Umbilical cord (tissue), 2 donors: ENCODE measurements around the gene LPP. TPM values are rescaled to one million over a fixed set of nuclear protein-coding genes. Genes with fewer than 3 reads are reported as not detected.

Experiments
- DNase-seq: peaks from one replicate; pipeline ENCODE4 v3.0.0-alpha.2; 2015; ENCODE audit warnings: low spot score
- total RNA-seq: library from RNA; depleted of rRNA; stranded (reverse); fragments of >200 nt; gene quantifications from one replicate; pipeline ENCODE4 v1.2.3, GENCODE V29; 2014; ENCODE audit warnings: low replicate concordance; ENCODE audit not compliant: insufficient read depth

LPP gene
- total RNA-seq, 1 donor from 2014 or later = 717 TPM

DNA sequence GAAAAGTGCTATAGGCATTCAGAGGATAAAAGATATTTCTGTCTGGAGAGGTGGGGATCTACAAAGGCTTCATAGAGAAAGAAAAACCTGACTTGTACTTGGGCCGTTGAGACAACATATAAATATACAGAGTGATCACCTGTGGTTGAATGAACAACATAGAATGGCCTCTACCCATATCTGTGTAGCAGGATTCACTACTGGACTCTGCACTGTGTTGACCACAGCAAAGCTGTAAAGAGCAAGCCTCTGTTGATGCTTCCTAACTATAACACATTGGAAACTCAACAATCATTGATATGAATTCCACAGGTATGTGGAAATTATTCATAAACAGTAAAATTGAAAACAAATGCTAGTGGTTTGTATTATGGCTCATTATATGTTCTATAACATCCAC lies 19.1 kb upstream of the LPP start:
- no peak for DNase-seq

DNA sequence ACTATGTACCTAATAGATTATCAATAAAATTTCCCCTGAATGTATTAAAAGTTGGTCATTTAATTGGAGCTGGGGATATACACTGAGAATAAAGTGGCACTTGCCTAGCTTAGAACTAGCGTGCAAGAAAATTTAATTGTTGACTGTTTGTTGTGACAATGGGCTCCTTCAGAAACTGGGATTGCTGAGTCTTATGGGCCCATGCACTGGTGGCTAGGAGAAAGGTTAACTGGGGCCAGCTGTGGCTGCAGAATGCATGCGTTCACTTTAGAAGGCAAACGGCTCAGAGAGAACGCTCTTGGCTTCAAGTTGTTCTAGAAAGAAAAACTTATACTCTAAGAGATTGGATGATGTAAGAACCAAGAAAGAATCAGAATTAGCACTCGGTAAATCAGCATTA lies 18.7 kb upstream of the LPP start:
- DNase-seq = no peak

DNA sequence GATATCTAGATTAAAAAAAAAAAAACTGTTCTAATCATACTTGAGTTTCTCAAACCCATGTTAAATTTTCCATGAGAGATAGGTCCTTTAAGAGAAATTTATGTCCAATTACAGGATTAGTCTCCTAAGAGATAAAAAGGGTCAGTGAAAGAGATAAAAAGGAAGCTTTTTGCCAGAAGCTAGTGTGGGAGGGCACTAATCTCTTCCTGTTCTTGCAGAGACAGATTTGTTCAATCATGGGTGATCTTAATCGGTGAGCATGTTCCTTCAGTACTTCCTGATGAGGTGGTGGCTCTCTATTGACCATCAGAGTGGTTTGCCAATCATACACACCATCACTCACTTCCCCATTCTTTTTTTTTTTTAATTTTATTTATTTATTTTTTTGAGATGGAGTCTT lies 16.9 kb upstream of the LPP start:
- peak; percentile 52 for DNase-seq

DNA sequence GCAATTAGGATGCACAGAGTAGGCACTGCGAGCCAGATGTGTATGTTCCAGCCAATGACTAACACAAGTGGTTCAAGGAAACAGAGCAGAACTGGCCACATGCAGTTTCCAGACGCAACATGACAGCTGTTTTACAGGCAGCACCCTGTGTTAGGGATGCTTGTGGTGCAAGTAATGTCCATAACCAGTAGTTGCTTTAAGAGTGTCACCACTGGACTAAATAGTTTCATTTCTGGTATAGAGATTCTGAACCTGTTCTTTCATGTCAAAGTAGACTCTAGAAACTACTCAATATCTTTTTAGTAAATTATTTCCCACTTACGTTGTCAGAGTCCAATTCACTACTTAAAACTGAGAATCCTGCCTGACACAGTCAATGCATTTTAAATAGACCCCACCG lies 14.5 kb upstream of the LPP start:
- no peak for DNase-seq

DNA sequence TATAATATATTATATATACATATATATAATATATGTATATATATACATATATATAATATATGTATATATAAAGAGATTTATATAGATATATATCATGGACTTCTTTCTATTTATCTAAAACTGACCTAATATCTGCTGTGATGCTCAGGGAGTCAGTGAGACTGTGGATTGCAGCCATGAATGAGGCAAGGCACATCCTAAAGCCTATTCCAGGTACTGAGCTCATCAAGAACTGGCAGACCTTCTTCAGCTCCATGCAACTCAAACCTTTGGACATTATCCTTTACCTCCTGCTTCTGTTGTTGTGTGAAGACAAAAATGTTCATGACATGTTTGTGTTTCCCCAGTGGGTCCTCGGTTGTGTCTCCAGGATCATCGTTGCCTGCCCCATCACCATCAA lies 7.7 kb upstream of the LPP start:
- DNase-seq = no peak

DNA sequence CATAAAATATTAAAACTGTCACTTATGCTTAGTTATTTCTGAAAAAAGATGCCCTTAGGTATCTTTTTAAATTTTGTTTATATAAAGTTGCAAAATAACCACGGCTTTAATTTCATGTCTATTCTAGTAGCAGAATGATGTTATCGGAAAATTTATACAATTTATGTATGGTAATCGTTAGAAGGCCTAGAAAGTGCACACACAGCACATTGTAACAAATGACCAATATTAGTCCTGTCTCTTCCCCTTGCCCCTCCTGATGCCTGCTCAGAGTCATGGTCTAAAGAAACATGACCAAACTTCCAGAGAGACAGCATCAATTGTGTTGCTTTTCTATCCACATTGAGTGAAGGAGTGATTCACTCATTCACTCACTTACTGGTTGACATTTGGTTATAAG lies 6.2 kb upstream of the LPP start:
- no peak for DNase-seq

DNA sequence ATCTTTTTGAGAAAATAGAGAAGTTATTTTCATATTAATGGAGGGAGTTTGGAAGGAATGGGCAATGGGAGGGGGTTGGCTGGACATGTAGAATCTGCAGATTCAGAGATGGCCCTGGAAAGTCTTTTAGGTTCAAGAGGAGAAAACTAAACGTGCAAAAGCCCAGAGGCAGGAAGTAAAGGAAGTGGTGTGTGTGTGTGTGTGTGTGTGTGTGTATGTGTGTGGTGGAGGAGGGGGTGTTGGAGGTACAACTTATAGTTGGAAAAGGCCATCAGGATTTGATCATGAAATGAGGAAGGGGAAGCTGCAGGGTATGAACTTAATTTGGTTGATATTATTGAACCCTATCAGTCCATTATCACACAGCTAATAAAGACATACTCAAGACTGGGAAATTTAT lies 5.6 kb upstream of the LPP start:
- DNase-seq = no peak

DNA sequence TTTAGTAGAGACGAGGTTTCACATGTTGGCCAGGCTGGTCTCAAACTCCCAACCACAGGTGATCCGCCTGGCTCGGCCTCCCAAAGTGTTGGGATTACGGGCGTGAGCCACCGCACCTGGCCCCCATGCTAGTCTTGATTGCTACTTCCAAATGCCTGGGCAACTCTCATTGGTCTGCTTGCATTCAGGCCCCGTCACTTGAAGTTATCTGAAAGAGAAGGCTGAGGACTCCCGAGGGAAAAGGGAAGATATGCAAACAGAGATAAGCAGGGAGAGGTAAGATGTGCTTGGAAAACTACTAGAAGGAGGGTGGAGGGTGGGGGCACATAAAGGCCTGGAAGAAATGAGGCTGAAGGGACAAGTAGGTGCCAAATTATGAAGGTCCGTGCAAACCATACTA lies 4.4 kb upstream of the LPP start:
- no peak for DNase-seq

DNA sequence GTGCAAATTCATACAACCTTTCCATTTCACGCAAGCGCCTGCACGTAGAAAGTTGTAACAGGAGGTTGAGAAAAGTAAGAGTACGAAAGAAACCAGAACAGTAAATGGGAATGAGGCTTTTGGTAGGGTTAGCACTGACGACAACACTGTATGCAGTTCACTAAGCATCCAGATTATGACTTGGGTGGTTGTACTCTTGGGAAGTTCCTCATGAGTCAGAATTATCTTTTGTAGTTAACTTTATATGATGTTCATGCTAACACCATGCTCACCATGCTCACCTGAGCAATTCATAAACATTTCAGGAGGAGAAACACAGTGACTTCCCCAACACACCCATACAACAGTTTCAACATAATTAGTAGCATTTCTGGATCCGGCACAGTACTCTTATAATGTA lies 3.0 kb upstream of the LPP start:
- no peak for DNase-seq

DNA sequence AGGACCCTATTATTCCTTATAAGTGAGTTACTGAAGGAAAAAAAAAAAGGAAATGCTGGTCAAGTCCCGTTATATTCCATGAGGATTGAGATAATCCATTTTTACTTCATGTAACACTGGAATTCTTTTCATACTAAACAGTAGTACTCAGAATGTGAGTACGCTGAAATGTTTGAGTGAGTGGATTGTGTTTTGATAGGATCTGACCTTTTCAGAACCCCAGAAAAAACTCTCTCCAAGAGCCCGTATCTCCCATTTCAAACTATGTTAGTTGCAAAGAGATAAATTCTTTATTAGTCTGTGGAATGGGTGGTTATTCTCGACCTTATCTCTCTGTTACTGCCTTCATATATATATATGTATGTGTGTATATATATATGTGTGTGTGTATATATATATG lies 2.5 kb upstream of the LPP start:
- peak; percentile 53 for DNase-seq

DNA sequence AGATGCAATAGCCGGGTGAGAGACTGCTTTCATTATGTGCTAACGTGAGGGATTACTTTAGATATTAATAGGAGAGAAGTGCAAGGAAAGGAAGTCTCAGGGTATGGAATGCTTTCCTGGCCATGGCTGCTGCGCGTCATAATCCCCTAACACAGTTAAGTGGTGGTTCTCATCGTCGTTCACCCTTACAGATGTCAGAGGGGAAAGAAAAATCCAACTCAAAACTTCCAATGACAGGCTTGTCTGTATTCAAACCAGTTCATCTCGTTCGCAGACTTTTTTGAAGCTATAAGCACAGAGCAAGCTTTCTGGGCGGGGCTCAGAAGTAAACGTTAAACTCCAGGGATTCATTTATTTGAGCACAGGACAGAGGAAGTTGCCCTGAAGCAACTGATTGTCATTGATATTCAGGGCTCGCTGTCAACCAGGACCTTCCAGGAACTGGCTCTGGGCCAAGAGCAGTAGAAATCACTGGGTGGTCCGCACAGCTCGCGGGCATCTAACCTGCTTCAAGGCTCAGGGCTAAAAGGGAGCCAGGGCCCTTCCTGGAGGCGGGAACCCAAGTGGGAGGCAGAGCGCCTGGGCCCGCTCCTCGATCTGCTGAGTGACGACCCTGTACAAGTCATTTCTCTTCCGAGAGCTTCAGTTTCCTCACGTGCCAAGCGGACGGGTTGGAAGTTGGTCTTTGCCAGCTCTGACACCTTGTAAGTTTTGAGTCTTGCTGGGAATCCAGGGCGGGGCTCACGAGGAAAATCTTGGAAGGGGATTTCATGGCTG lies 1.1 kb upstream of the LPP start:
- DNase-seq = peak; percentile 88

DNA sequence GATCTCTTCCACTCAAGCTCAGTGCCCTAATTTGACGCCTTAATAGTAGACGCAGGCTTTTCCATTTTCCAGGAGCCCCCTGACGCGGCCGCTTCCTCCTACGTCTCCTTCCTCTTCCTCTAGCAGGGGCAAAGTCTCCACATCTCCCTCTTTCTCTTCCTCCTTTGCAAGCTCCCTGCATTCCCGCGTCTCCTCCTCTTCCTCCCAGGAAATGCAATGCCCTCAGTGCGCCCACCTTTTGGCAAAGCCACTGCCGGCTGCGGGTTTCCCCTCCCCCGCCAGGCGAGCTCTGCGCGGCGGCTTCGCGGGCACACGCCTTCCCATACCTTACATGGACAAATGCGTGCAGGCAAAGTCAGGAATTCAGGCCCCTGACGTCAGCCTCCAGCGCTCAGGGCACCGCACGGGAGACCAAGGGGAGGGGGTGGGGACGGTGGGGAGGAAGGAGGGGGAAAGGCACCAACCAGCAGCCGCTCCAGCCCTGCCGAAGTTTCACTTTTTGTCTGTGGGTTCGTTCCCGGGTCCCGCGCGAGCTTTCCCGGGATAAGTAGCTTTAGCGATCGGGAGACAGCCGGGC lies 432 bp upstream of the LPP start:
- peak; percentile 95 for DNase-seq

DNA sequence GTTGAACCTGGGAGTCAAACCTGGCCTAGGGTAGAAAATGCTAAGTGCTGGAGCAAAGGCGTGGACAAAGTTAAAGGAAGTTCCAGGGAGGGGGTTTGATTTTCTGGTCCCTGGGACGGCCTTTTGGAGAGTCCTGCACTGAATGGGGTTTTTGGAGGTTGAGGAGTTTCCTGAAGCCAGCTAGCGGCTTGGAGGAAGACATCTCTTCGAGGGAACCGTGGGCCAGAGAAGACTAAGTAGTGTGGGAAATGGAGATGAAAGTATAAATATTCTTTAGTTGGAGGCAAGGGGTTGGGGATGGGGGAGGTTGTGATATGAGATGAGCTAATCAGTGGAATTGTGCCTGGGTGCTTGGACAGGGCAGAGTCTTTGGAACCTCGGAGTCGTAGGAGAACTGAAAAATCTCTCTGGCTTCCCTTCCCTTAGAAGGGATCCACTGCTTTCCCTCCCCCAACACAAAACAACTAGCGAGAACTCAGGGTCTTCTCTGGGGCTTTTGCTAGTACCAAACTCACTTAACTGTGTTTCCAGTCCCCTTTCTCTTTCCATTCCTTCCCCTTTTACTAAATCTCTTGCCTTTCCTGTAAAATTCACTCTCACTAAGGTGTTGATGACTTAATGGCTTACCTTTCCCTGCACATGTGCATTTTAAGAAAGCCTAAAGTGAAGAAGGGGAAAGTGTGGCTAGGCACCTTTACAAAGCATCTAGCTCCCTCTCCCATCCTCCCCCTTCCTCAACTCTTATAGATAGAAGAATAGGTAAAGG lies 1.0 kb downstream of the LPP start:
- no peak for DNase-seq

DNA sequence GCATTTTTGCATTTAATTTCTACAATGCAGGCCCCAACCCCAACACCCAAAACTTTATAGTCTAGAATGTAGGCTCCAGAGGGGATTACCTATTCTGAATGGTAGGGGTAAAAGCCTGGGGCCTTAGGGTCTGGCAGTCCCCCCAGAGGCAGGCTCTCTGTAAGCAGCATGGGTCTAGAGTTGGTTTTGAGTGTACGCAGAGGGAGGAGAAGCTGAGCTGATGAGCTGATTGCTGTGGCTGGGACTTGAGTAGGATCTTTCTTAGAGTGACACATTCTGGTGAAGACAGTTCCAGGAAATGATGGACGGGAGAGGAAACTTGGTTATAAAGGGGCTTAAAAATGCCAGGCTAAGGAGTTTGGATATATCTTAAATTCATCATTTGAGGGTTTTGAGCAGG lies 2.1 kb downstream of the LPP start:
- DNase-seq = no peak

DNA sequence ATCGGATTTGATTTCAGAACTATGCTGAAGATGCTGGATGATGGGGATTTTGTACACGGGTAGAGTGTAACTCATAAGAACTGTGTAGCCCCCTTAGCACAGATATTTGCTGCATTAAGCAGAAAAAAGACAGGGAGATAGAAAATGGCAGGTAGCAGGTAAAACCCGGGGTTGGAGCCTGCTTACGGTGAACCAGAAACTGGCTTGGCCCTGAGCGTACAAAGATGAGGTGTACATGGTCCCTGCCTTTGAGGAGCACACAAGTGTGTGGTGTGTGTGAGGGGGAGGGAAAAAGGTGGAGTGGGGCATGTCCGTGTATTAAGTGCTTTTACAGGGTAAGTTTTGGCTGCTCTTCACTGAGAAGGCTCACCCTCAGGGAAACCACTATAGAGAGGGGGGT lies 3.5 kb downstream of the LPP start:
- no peak for DNase-seq

DNA sequence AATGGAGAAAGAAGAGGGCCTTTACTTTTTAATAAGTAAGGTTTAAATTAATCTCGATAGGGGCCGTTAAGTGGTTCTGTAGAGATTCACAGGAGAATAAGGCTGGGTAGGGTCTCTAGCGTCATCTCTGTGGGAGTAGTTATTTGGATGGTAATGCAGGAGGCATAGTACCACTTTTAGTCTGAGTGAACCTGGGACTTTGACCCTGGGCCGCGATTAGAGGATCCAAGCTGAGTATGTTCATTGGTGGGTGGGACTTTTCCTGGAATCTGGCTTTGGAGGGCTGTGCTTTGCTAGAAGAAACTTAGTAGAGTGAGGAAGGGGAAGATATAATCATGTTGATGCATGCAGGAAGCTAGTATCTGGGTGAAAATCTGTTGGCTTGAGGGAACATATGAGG lies 4.0 kb downstream of the LPP start:
- DNase-seq = no peak

DNA sequence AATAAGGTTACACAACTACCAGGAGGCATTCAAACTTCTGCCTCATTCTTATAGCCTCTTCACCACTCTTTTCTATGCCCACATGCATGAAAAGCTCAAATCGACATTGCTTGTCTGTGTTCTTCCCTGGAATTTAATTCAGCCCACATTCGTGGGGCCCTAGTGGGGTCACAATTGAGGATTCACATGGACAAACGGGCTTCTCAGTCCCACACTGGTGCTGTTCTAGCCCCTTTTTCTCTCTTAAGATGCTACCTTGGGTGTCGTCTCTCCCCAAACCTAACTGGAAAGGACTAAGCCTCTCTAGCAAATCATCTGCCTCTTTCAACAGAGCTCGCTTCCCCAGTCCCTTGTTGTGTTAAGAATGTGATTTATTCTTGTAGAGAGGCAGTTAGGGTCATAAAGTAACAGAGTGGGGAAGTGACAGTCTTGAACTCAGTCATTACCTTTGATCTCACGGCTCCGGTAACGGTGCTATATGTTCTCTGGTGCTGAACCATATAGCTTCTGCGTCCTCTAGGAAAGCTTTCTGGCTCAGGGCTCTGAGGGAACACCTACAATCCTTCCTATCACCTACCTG lies 4.9 kb downstream of the LPP start:
- no peak for DNase-seq

DNA sequence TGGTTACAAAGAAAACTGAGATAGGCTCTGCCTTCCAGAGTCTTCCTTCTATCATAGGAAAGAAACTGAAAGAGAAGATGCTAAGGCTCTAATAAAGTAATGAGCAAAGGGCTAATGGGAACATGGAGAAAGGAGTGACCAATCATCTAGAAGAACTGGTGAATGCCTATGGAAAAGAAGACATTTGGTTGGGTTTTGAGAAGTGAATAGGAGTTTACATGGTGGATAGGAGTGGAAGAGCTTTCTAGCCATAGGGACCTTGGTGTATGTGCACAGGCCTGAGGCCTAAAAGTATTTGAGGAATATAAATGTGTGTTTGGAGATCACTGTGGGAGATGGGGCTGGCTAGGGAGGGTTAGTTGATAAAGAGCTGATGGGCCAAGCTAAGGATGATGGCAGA lies 6.8 kb downstream of the LPP start:
- no peak for DNase-seq

DNA sequence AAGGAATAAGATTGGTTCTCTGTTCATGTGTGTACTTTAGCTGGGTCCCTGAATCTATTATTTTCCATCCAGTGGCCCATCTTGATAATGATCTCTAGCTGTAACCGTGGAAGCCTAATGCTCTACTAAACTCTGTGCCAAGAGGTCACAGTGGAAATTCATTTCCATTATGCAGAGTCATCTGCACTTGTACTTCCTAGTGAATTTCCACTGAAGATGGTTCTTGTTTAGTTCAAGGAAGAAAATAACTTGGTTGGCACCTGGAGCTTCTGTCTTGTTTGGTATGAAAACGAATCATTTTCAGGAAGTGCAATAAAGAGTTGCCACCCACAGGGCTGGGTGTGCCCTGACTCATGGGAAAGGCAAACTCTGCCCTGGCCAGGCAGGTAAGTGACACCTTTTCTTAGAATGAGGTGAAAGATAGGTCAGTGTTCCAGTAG lies 10.3 kb downstream of the LPP start:
- DNase-seq = no peak

DNA sequence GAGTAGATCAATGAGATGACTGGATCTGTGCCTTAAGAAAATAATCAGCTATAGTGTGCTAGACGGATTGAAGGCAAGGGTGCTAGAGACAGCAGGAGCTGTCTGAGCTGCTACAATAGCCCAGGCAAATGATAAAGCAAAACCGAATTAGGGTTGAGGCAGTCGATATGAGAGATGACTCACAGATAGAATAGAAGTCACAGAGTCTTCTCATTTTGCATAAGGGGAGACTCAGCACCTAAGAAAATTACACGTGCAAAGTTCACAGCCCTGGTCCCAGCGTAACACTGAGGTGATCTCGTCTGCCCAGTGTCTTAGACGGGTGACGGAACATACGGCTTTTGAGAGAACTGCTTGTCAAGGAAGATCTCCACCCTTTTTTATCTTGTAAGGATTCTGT lies 11.6 kb downstream of the LPP start:
- no peak for DNase-seq

DNA sequence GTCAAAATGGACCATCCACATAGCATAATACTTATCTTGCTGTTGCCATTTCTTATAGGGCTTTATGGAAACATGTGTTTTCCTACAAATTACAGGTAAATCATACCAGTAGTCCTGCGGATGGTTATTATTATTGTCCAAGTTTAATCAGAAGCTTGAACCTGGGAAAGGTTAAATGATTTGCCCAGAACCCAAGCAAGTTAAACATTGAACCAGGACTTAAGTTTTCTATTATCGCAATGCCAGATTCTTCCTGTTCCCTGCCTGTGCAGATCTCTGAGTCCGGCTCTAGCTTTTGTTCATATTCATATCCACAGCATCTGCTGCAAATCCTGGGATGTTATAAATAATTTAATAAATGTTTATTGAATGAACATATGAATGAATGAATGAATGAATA lies 12.5 kb downstream of the LPP start:
- DNase-seq = no peak

DNA sequence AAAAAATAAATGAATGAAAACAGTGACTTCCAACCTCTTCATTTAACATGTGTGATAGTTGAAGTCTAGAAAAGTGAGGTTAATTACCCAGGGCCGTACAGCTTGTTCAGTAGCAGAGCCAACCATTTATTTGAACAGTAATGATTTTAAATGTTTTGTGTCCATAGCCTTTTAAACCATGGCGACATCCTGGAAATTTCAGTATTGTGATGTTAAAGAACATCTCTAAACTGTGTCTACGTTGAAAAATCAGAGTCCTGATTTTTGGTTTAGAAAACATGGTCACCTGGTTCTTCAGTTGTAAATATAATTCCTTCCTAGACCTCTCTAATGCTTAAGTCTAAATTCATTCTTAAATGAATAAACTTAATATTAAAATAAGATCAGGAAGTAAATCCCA lies 14.2 kb downstream of the LPP start:
- no peak for DNase-seq

DNA sequence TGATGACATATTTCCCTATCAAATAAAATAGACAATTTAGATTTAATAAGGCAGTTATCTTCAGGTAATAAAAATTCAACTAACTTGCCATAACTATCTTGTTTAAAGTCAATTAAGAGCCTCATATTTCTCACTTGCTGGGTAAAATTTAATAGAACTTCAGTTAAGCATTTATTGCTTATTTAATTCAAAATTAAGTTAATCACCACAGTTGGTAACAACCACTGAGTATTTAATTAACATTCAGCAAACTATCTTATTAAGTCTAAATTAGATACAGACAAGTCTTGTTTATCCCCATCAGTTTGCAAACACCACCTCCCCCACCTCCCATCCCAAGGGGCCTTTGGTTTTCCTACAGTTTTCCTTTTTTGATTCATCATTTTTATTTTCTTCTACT lies 14.7 kb downstream of the LPP start:
- no peak for DNase-seq
